ENCODE data around the gene HOXD4. TPM values are rescaled to one million over a fixed set of nuclear protein-coding genes. Genes with fewer than 3 reads are reported as not detected.

Gene HOXD4
- total RNA-seq, 1 experiment from 2014 or later: 1.2 TPM

DNA sequence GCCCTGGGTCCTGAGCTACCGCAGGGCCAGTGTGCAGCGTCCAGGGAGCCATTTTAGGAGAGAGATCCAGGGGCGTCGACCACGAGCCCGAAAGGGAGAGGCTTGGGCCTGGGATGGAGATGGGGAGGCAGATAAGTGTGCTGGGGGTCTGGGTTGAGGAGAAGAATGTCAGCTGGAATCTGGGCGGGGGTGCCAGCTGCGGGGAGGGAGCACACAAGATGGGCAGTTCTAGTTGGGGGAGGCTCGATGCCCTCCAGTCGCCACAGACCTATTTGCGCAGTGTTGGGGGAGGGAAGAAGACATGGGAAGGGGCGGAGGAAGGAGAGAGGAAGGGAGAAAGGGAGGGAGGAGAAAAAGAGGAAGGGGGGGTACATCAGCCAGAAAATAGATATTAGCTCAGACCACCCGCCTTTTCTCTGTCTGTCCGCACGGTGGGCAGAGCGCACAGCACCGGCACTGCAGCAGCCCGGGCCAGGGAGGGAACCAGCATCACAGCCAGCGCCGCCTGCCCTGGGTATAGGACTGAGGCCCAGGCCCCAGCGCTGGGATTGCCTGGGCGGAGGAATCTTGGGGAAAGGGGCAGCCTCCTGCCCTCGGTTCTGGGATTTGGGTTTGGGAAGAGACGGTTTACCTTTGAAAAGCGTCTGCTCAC, 46.1 kb upstream of the HOXD4 start:
- no peak overlapping the region for H3K4me3 ChIP-seq (ENCODE audit: low read depth, low read length)
- H3K36me3 ChIP-seq (ENCODE audit: control insufficient read depth, insufficient read depth, low read length): no peaks in the 10 kb centered on the region
- no peaks in the 10 kb centered on the region for H3K36me3 Mint-ChIP-seq (ENCODE audit: insufficient read depth, unreplicated experiment)
- peaks cover 10% of the 10 kb centered on the region for H3K27me3 ChIP-seq (replicated peaks; ENCODE audit: control insufficient read depth, insufficient read depth, low read length)
- peaks cover 60% of the 10 kb centered on the region for H3K27me3 Mint-ChIP-seq (ENCODE audit: insufficient read depth, unreplicated experiment)
- intact Hi-C loops (cut with micrococcal nuclease; ENCODE audit: unreplicated experiment): no loop called here
- POLR2A ChIA-PET: no interaction called here
- peak overlapping the region; percentile 23 for H3K4me3 Mint-ChIP-seq (ENCODE audit: unreplicated experiment)
- H3K4me1 Mint-ChIP-seq (ENCODE audit: low read depth, unreplicated experiment): peaks cover 15% of the 10 kb centered on the region
- no peak overlapping the region for H3K27ac Mint-ChIP-seq (ENCODE audit: unreplicated experiment)
- H3K9me3 ChIP-seq: no peaks in the 10 kb centered on the region
- H3K4me1 ChIP-seq: peaks cover 15% of the 10 kb centered on the region
- no TSS peak for BruUV-seq (replicated peaks)
- TF ChIP-seq CTCF (IDR thresholded peaks at IDR 0.05; ENCODE audit: insufficient read depth in 1 of 2, low read depth in 1 of 2, low read length in 1 of 2, severe bottlenecking in 1 of 2, unreplicated experiment in 1 of 2): no peak
- CTCF ChIA-PET: no interaction called here
- no peaks in the 10 kb centered on the region for H3K9me3 Mint-ChIP-seq (ENCODE audit: unreplicated experiment)
- DNase-seq: no peak

DNA sequence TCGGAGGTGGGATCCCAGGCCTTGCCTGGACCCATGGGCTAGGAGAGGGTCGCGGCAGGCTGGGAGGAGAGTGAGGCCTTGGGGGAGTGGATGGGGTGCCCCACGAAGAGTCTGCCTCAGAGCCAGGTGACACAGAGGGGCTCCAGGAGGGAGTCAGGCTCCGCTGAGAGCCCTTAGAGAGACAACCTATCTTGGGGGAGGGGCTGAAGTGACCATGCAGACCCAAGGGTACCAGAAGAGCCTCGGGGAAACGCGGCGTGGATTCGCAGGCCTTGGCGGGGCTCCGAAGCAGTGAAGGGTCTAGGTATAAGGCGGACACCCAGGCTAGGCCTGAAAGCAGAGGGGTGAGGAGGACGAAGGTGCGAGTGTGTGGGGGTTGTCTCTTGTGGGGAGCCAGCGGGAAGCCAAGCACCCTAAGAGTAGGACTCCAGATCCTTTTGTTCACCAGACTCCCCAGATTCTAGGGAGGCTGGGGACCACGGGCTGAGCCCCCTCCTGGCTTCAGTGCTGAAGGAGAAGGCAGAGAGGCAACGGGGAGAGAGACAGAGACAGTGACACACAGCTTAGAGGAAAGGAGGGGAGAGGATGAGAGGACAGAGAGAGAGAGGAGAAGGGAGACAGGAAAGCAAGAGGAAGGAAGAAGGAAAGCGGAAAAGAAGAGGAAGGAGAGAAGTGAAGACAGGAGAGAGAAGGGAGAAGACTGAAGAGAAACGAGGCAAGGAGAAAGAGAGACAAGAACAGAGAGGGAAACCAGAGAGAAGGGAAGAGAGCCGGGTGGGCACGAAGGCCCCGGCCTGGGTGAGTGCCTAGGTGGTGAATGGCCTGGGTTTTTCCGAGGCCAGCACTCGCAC, 45.4 kb upstream of the HOXD4 start:
- H3K9me3 Mint-ChIP-seq (ENCODE audit: unreplicated experiment): no peaks in the 10 kb centered on the region
- intact Hi-C loops (cut with micrococcal nuclease; ENCODE audit: unreplicated experiment): no loop called here
- CTCF ChIA-PET: interaction anchor here (0.6 to 0.7 kb wide), 3 partner anchors 9 to 1756 kb away, joined by 3 to 4 read pairs (median 3); no protein-coding TSS in a partner anchor
- Histone ChIP-seq H3K36me3 (ENCODE audit: control insufficient read depth, insufficient read depth, low read length) (no peaks in the 10 kb centered on the region), H3K4me3 (ENCODE audit: low read depth, low read length) (no peak overlapping the region), H3K27me3 (replicated peaks; ENCODE audit: control insufficient read depth, insufficient read depth, low read length) (peaks cover 10% of the 10 kb centered on the region), H3K4me1 (peaks cover 15% of the 10 kb centered on the region), H3K9me3 (no peaks in the 10 kb centered on the region)
- H3K4me3 Mint-ChIP-seq (ENCODE audit: unreplicated experiment): peak overlapping the region; percentile 56
- POLR2A ChIA-PET: no interaction called here
- peaks cover 58% of the 10 kb centered on the region for H3K27me3 Mint-ChIP-seq (ENCODE audit: insufficient read depth, unreplicated experiment)
- no TSS peak for BruUV-seq (replicated peaks)
- DNase-seq: no peak
- no peak for TF ChIP-seq CTCF (IDR thresholded peaks at IDR 0.05; ENCODE audit: insufficient read depth in 1 of 2, low read depth in 1 of 2, low read length in 1 of 2, severe bottlenecking in 1 of 2, unreplicated experiment in 1 of 2)
- H3K36me3 Mint-ChIP-seq (ENCODE audit: insufficient read depth, unreplicated experiment): no peaks in the 10 kb centered on the region
- H3K27ac Mint-ChIP-seq (ENCODE audit: unreplicated experiment): no peak overlapping the region
- H3K4me1 Mint-ChIP-seq (ENCODE audit: low read depth, unreplicated experiment): peaks cover 15% of the 10 kb centered on the region

DNA sequence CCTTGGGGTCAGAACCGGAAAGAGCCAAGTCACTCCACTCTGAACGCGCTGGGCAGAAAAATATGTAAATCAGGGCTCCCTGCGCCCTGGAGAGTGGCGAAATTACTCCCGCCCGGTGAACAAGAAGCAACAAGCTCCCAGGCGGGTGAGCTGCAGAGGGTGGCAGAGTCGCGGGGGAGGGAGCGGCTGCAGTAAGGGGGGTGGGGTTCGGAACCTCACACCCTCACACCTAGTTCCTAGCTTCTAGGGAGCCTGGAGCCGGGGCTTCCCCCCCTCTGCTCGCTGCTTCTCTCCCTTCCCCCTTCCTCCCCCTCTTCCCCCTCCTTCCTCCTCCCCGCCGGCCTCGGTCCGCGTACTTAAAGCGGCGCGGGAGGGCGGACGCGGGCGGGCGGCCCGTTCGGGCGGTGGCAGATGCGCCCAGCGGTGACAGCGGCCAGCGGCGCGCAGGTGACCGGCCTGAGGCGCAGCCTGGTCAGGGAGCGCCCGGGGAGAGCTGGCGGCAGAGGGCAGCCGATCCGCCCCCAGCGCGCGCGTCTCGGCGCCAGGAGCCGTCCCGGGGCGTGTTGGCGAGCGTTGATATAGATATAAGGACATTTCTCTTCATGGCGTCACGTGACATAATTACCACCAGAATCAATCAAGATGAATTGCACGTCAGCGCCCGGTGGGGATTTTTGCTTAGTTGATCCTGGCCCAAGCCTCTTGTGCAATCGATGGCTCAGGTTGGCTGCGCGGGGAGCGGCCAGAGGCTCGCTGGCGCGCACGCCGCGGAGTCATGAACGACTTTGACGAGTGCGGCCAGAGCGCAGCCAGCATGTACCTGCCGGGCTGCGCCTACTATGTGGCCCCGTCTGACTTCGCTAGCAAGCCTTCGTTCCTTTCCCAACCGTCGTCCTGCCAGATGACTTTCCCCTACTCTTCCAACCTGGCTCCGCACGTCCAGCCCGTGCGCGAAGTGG, 44.5 kb upstream of the HOXD4 start, which contains the start of gene HOXD11:
Gene HOXD11 (plus strand): TSS at position 700 of the 959 bp plus-strand sequence. CDS start 76 bp downstream, at position 776.
- POLR2A ChIA-PET: no interaction called here
- H3K27me3 ChIP-seq (replicated peaks; ENCODE audit: control insufficient read depth, insufficient read depth, low read length): peaks cover 9% of the 10 kb centered on the region

More for the DNA sequence above, 44.5 kb upstream of the HOXD4 start, which contains the start of gene HOXD11:
- intact Hi-C loops (cut with micrococcal nuclease; ENCODE audit: unreplicated experiment): no loop called here
- Mint-ChIP-seq H3K4me3 (ENCODE audit: unreplicated experiment) (peak within 1 kb of the TSS; percentile 64), H3K9me3 (ENCODE audit: unreplicated experiment) (no peaks in the 10 kb centered on the region), H3K27ac (ENCODE audit: unreplicated experiment) (no peak within 1 kb of the TSS), H3K27me3 (ENCODE audit: insufficient read depth, unreplicated experiment) (peaks cover 56% of the 10 kb centered on the region), H3K36me3 (ENCODE audit: insufficient read depth, unreplicated experiment) (no peaks in the 10 kb centered on the region), H3K4me1 (ENCODE audit: low read depth, unreplicated experiment) (peaks cover 15% of the 10 kb centered on the region)
- Histone ChIP-seq H3K9me3 (no peaks in the 10 kb centered on the region), H3K36me3 (ENCODE audit: control insufficient read depth, insufficient read depth, low read length) (no peaks in the 10 kb centered on the region), H3K4me3 (ENCODE audit: low read depth, low read length) (no peak within 1 kb of the TSS), H3K4me1 (peaks cover 15% of the 10 kb centered on the region)
- CTCF ChIA-PET: interaction anchor here (0.6 to 0.7 kb wide), 3 partner anchors 21 to 1757 kb away, joined by 3 to 4 read pairs (median 4); no protein-coding TSS in a partner anchor
- TF ChIP-seq CTCF (IDR thresholded peaks at IDR 0.05; ENCODE audit: insufficient read depth in 1 of 2, low read depth in 1 of 2, low read length in 1 of 2, severe bottlenecking in 1 of 2, unreplicated experiment in 1 of 2): no peak
- BruUV-seq (replicated peaks): no TSS peak
- no peak for DNase-seq
